Calu3 (cell line): ENCODE measurements around the gene MDH1. TPM values are rescaled to one million over a fixed set of nuclear protein-coding genes. Genes with fewer than 3 reads are reported as not detected.

ENCODE experiments used
- BruUV-seq: library from RNA; stranded (reverse); fragments of 400-500 nt; replicated peaks from 2 replicates; lab custom pipeline; 2021; lab: Mats Ljungman, UMichigan
- CTCF ChIA-PET: fragments of 300-600 bp; sonication (Branson Sonifier 250); formaldehyde crosslinking; loops from one replicate; lab custom pipeline; 2022; ENCODE audit warnings: antibody characterized with exemption; lab: Charles Lee
- DNase-seq: peaks from one replicate; pipeline ENCODE4 v3.0.0; 2022
- H3K27ac Mint-ChIP-seq: one replicate; pipeline ENCODE4 v1.8.0; 2022; ENCODE audit warnings: mixed read lengths; ENCODE audit not compliant: unreplicated experiment
- H3K27me3 Mint-ChIP-seq: one replicate; pipeline ENCODE4 v1.8.0; 2022; ENCODE audit warnings: mixed read lengths; ENCODE audit not compliant: unreplicated experiment
- H3K36me3 Mint-ChIP-seq: one replicate; pipeline ENCODE4 v1.8.0; 2022; ENCODE audit warnings: mild to moderate bottlenecking, moderate library complexity, mixed read lengths; ENCODE audit not compliant: insufficient read depth, unreplicated experiment
- H3K4me1 Mint-ChIP-seq: one replicate; pipeline ENCODE4 v1.8.0; 2022; ENCODE audit warnings: mild to moderate bottlenecking, low read depth, mixed read lengths; ENCODE audit not compliant: unreplicated experiment
- H3K4me3 Mint-ChIP-seq: one replicate; pipeline ENCODE4 v1.8.0; 2022; ENCODE audit warnings: mild to moderate bottlenecking, low read depth, moderate library complexity, mixed read lengths; ENCODE audit not compliant: unreplicated experiment
- H3K9me3 Mint-ChIP-seq: one replicate; pipeline ENCODE4 v1.8.0; 2022; ENCODE audit warnings: low read depth, mixed read lengths; ENCODE audit not compliant: unreplicated experiment
- intact Hi-C: fragments of 100-400 bp; cut with micrococcal nuclease; formaldehyde crosslinking; loops from one replicate; pipeline ENCODE4 v1.10.0; 2022; ENCODE audit not compliant: unreplicated experiment
- total RNA-seq: library from RNA; stranded (reverse); gene quantifications from 2 replicates; pipeline ENCODE4 v1.2.3, GENCODE V29; 2022
- TF ChIP-seq, protein P1 (sequence below): fragments of 200-600 bp; IDR thresholded peaks from one replicate; pipeline ENCODE4 v1.8.0; 2022; ENCODE audit warnings: antibody characterized with exemption; ENCODE audit not compliant: unreplicated experiment

The MDH1 gene
- total RNA-seq, 1 experiment from 2014 or later, result 154 TPM

DNA sequence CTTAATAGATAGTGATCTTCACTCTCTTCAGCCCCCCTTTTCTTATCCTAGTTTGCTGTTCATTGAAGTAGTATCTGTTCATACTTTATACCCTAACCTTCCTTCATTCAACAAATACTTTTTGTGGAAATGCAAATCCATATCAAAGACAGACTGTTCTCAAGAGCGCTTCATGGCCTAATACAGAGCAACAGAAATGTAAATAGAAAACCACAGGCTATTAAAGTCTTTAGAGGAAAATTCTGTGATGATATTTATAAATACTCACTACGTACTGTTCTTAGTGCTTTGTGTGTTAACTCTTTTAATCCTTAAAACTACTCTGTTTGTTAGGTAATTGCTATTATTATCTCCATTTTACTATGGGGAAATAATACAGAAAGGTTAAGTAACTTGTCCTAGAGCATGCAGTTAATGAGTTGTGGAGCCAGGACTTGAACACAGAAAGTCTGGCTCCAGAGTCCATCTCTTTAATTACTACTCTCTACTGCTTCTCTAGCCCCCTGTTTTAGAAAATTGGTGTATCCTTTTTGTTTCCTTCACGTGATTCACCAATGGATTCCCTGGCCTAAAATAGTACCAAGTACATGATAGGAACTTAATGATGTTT is 2.9 kb downstream of the MDH1 start:
- Mint-ChIP-seq H3K27me3 (no peaks in the 10 kb centered on the region), H3K27ac (no peak overlapping the region), H3K4me1 (peaks cover 16% of the 10 kb centered on the region), H3K4me3 (no peak overlapping the region), H3K36me3 (peaks cover 43% of the 10 kb centered on the region), H3K9me3 (no peaks in the 10 kb centered on the region)
- CTCF ChIA-PET, result interaction anchor here (0.5 kb wide), 1 partner anchor 230 kb away, joined by 5 read pairs; no protein-coding TSS in a partner anchor
- TF ChIP-seq, protein P1, sequence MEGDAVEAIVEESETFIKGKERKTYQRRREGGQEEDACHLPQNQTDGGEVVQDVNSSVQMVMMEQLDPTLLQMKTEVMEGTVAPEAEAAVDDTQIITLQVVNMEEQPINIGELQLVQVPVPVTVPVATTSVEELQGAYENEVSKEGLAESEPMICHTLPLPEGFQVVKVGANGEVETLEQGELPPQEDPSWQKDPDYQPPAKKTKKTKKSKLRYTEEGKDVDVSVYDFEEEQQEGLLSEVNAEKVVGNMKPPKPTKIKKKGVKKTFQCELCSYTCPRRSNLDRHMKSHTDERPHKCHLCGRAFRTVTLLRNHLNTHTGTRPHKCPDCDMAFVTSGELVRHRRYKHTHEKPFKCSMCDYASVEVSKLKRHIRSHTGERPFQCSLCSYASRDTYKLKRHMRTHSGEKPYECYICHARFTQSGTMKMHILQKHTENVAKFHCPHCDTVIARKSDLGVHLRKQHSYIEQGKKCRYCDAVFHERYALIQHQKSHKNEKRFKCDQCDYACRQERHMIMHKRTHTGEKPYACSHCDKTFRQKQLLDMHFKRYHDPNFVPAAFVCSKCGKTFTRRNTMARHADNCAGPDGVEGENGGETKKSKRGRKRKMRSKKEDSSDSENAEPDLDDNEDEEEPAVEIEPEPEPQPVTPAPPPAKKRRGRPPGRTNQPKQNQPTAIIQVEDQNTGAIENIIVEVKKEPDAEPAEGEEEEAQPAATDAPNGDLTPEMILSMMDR, result no peak
- DNase-seq, result no peak
- no TSS peak for BruUV-seq
- intact Hi-C loops, result no loop called here

DNA sequence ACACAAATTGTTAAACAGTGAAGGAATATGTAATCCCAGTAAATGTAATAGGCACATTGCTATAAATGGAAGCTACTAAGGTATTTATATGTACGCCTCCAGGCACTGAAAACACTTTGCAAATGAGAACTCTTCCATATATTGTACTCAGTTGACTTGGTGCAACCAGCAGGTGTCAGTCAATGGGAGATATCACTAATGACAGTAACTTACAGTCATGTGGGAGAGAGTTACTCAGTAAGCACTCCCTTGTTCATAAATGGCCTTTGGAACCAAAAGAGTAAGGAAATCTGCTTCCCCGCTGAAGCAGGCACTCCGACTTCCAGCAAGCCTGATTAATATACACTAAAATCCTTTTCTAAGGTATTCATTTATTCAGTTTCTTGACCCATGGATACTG is 5.9 kb downstream of the MDH1 start:
- intact Hi-C loops, result no loop called here
- peaks cover 22% of the 10 kb centered on the region for H3K36me3 Mint-ChIP-seq
- TF ChIP-seq, protein P1, result no peak
- no peak overlapping the region for H3K4me3 Mint-ChIP-seq
- H3K9me3 Mint-ChIP-seq, result no peaks in the 10 kb centered on the region
- no TSS peak for BruUV-seq
- H3K4me1 Mint-ChIP-seq, result peaks cover 7% of the 10 kb centered on the region
- no peak for DNase-seq
- H3K27me3 Mint-ChIP-seq, result no peaks in the 10 kb centered on the region
- no peak overlapping the region for H3K27ac Mint-ChIP-seq
- CTCF ChIA-PET, result no interaction called here

DNA sequence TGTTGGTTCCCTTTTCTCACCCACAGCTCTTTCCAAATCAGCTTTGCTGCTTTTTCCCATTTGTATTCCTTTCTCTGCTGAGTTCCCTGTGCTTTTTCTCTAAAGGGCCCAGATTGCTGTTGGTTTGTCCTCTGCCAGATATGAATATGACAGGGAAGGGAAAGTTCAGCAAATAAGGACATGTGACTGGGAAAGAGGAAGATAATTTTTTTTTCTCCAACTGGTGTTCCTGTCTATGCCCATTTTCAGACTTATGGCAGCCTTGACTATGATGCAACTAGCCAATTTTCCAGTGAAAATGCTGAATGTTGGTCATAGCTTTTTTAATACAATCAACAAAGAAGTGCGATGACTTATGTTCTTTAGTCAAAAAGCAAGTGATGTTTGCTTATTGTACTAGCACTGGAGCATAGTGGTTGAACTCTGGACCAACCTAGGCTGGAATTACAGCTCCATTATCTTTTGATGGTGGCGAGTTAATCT is 7.7 kb downstream of the MDH1 start:
- CTCF ChIA-PET, result interaction anchor here (1.6 kb wide), 1 partner anchor 8 kb away, joined by 3 read pairs; the partner anchor contains the start of genes MDH1 and WDPCP
- intact Hi-C loops, result no loop called here
- Mint-ChIP-seq H3K27me3 (no peaks in the 10 kb centered on the region), H3K4me1 (peaks cover 2% of the 10 kb centered on the region), H3K9me3 (no peaks in the 10 kb centered on the region), H3K36me3 (peaks cover 16% of the 10 kb centered on the region), H3K4me3 (no peak overlapping the region), H3K27ac (no peak overlapping the region)
- no peak for DNase-seq
- TF ChIP-seq, protein P1, result no peak
- no TSS peak for BruUV-seq

DNA sequence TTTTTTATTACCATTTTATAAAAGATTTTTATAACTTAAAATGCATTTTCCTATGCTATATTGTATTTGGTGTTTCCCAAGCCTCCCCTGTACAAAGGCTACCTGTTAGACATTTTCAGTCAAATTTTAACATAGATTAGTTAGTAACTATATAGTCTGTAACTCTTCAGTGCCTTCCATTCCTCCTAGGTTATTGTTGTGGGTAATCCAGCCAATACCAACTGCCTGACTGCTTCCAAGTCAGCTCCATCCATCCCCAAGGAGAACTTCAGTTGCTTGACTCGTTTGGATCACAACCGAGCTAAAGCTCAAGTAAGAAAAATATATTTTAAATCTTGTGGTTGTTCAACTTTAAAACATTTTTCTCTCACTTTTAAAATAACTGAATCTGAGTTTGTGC is 10.2 kb downstream of the MDH1 start:
- TF ChIP-seq, protein P1, result no peak
- Mint-ChIP-seq H3K4me1 (no peaks in the 10 kb centered on the region), H3K27ac (no peak overlapping the region), H3K4me3 (no peak overlapping the region), H3K27me3 (no peaks in the 10 kb centered on the region), H3K9me3 (no peaks in the 10 kb centered on the region), H3K36me3 (peaks cover 18% of the 10 kb centered on the region)
- BruUV-seq, result no TSS peak
- CTCF ChIA-PET, result interaction anchor here (0.7 kb wide), 1 partner anchor 277 kb away, joined by 4 read pairs; no protein-coding TSS in a partner anchor
- intact Hi-C loops, result no loop called here
- no peak for DNase-seq
